Erythroblast (primary cell): ENCODE measurements around the gene RUNX3.

ENCODE experiments used
- DNase-seq, 2 experiments: peaks; one replicate each; lab custom pipeline; 2025; lab: John Stamatoyannopoulos, UW
- GATA1 ChIP-seq: IDR thresholded peaks from 2 replicates; pipeline ENCODE4 v1.6.1; 2011; ENCODE audit warnings: low read depth, mild to moderate bottlenecking, control low read depth, low read length, moderate library complexity
- POLR2A ChIP-seq: IDR thresholded peaks from 2 replicates; pipeline ENCODE4 v1.6.1; 2011; ENCODE audit warnings: mild to moderate bottlenecking, low read length

The RUNX3 gene

DNA sequence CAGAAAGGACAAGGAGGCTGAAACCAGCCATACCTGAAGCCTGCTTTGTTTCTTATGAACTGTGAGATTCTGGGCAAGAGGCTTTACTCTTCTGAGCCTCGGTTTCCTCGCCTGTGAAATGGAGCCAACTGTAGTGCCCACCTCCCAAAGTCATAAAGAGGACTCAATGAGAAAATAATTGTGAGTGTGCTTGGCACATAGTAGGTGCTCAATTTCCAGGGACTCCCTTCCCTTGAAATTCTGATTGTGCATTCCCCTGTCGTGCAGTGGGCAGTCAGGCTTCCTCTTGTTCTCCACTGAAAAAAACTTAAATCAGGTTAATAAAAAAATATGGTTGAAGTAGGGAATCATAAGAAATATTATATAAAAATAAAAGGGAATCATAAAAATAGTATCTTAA, 37.5 kb upstream of the RUNX3 start:
- no peak for DNase-seq
- TF ChIP-seq GATA1 (no peak), POLR2A (no peak)

DNA sequence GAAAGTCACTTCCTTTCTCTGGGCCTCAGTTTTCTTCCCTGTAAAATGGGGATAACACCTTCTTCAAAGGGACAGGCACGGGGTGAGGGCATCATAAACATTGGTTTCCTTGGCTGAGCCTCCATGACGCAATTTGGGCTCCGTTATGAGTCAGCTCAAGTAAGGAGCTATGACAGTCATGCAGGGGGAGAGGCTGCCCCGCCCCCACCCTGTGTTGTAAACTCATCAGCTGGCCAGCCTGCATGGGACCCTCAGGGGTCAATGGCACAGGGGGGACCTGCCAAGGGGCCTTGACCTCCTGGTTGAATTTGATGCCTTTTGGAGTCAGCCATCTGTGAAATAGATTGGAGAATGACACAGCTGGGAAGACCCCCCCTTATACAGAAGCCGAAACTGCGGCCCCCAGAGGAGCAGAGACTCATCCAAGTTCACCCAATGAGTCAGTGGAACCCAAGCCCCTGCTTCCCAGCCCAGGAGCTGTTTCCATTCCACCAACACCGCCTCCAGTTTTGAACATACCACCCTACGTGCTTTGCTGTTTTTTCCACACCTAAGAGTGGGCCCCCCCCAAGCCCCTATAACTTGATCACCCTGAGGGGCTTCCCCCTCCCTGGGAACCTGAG, 36.8 kb upstream of the RUNX3 start:
- peak in 1 of 2 experiments; percentile 52 for DNase-seq
- TF ChIP-seq POLR2A, result no peak
- TF ChIP-seq GATA1, result no peak

- no peak for DNase-seq
- TF ChIP-seq GATA1 (no peak), POLR2A (no peak)
Observed at GRCh38 chr1:24966121-24966723, 36.1 kb upstream of the RUNX3 start.

GRCh38 chr1:24965571-24965930, 35.5 kb upstream of the RUNX3 start:
- TF ChIP-seq POLR2A (no peak), GATA1 (no peak)
- no peak for DNase-seq

GRCh38 chr1:24964811-24965570, 34.9 kb upstream of the RUNX3 start:
- DNase-seq, result no peak

GRCh38 chr1:24963943-24964693, 34.0 kb upstream of the RUNX3 start:
- DNase-seq, result no peak
- TF ChIP-seq GATA1 (no peak), POLR2A (no peak)

More at GRCh38 chr1:24964811-24965570, 34.9 kb upstream of the RUNX3 start:
- TF ChIP-seq GATA1, result no peak
- TF ChIP-seq POLR2A, result no peak

DNA sequence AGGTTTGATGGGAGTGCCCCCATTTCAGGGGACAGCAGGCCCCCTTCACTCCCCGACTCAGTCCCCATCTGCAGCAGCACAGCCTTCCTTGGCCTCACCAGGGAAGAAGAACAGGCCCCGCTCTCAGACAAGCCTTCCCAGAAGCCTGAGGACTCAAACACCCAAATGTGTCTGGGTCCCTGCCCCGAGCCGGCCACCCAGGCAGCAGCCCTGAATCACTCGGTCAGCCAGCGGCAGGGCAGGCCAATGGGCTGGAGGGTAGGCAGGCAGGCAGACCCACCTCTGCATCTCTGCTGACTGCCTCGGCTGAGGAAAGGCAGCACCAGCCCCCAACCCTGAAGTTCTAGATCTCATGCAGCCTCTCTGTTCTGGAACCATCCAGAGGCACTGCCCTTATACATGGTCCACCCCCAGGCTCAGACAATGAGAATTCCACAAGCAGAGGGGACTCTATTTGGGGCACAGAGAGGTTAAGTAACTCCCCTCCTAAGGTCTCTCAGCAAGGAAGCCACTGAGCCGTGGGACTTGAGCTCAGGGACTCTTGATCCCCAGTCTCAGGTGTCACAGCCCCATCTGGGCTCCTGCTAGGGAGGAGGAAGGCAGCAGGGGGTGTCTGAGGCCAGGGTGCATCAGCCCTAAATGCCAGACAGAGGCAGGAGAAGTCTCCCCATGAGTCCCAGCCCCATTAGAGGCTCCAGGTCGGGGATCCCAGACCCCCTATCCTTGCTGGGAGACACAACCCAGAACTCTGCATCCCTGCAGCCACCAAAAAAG, 33.2 kb upstream of the RUNX3 start:
- no peak for DNase-seq

DNA sequence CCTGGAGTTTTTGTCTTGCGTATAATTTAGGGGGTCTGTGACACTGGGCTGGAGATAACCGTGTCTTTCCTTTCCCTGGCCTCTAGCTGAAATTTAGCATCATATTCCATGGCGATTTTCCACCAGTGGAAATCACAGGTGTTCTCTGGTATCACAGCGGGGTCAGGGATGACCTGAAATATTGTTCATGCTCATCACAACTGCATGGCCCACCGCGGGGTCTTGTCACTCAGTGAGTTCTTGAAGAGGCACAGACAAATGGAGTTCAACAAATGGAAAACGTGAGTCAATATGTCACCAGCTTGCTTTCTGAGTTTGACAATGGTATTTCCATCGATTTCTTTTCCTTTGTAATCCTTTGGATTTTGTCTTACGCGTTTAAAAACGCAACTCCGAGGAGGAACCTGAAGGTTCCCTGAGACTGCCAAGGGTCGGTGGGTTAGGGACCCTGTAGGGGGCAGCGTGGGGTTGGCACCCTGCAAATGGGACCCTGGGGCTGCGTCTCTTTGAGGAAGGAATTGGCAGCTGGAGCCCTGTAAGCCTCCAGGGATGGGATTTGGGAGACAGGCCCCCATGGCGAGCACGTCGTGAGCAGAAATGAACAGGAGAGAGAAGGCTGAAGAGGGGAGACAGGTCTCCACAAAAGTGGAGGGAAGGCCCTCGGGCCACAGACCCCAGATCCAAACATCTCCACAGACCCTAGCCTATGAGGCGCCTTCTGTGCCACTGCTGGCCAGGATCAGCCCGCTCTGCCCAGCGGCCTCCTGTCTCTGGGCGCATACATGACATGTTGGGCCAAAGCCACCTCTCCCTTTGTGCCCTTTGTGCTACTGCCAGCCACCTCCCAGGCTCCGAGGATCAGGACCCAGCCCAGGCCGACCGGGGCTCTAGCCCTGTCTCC, 32.1 kb upstream of the RUNX3 start:
- no peak for TF ChIP-seq GATA1
- TF ChIP-seq POLR2A, result no peak
- no peak for DNase-seq

More for the DNA sequence above, 33.2 kb upstream of the RUNX3 start:
- no peak for TF ChIP-seq POLR2A
- no peak for TF ChIP-seq GATA1

GRCh38 chr1:24961334-24961733, 31.3 kb upstream of the RUNX3 start:
- no peak for DNase-seq
- TF ChIP-seq POLR2A (no peak), GATA1 (no peak)

DNA sequence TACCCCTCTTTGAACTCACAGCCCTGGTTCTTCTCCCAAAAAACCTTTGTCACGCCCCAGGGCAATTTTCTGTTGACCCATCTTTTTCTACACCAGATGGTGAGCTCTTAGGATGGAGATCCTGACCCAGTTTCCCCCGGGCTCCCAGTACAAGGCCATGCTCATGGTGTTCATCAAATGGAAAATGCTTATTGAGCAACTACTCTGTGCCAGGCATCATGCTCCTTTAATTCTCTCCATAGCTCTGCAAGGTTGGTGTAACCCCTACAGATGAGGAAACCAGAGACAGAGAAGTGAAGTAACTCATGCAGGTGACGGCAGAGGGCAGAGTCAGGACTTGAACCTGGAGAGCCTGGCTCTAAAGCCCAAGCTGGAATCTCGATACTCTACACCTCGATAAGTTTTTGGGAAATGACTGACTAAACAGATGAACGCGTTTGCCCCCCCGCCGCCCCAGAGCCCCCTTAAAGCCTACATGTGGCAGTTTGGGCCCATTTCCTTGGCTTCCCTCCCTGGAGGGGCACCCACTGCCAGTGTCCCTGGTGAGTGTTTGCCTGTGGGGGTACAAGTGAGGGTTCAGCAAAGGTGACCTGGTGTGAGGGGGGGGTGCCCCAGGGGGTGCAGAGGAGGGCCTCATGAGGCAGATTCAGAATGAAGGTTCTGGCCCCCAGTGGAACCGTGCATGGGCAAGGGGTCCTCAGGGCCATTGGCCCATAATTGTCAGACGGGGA, 30.2 kb upstream of the RUNX3 start:
- TF ChIP-seq POLR2A (no peak), GATA1 (no peak)
- DNase-seq, result no peak

DNA sequence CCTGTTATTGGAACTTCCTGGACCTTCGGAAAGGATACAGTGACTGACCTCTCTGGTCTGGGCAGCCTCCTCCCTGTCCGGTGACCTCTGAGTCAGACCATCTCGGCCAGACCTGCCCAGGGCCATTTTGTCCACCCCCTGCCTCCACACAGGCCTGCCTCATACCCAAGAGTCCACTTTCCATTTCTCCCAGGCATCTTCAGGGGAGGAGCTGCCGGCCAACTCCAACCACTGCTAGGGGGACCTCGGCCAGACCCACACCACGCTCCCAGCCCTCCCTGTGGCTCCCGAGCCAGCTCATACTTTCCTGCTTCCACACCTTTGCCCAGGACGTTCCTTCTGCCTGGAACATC, 29.5 kb upstream of the RUNX3 start:
- no peak for DNase-seq
- TF ChIP-seq POLR2A (no peak), GATA1 (no peak)
